Activated naive CD8-positive, alpha-beta T cell treated with anti-CD3 and anti-CD28 coated beads for 36 hours (primary cell): ENCODE data around the gene TTC32. TPM values are rescaled to one million over a fixed set of nuclear protein-coding genes. Genes with fewer than 3 reads are reported as not detected.
"Not testable (repeated sequence)": the region's sequence is repeated elsewhere in the genome, so short reads cannot be mapped to it uniquely, and the experiment has no call there.

ENCODE experiments used
- DNase-seq: peaks from one replicate; pipeline ENCODE4 v3.0.0; 2021
- H3K27ac Mint-ChIP-seq: one replicate; pipeline ENCODE4 v1.8.0; 2022; ENCODE audit warnings: mild to moderate bottlenecking, moderate library complexity, mixed read lengths
- H3K27me3 Mint-ChIP-seq: one replicate; pipeline ENCODE4 v1.8.0; 2022; ENCODE audit warnings: mild to moderate bottlenecking, mixed read lengths
- H3K36me3 Mint-ChIP-seq: one replicate; pipeline ENCODE4 v1.8.0; 2021; ENCODE audit warnings: mild to moderate bottlenecking, mixed read lengths
- H3K4me1 Mint-ChIP-seq: one replicate; pipeline ENCODE4 v1.8.0; 2021; ENCODE audit warnings: mixed read lengths
- H3K4me3 Mint-ChIP-seq: one replicate; pipeline ENCODE4 v1.8.0; 2022; ENCODE audit warnings: mild to moderate bottlenecking, moderate library complexity, mixed read lengths
- H3K9me3 Mint-ChIP-seq: one replicate; pipeline ENCODE4 v1.8.0; 2022; ENCODE audit warnings: mixed read lengths
- total RNA-seq, 2 experiments: library from RNA; stranded (reverse); gene quantifications; one replicate each; pipeline ENCODE4 v1.2.3, GENCODE V29; 2021

TTC32 gene
- 10 to 100 TPM; 14.9 to 15.3 TPM for total RNA-seq

DNA sequence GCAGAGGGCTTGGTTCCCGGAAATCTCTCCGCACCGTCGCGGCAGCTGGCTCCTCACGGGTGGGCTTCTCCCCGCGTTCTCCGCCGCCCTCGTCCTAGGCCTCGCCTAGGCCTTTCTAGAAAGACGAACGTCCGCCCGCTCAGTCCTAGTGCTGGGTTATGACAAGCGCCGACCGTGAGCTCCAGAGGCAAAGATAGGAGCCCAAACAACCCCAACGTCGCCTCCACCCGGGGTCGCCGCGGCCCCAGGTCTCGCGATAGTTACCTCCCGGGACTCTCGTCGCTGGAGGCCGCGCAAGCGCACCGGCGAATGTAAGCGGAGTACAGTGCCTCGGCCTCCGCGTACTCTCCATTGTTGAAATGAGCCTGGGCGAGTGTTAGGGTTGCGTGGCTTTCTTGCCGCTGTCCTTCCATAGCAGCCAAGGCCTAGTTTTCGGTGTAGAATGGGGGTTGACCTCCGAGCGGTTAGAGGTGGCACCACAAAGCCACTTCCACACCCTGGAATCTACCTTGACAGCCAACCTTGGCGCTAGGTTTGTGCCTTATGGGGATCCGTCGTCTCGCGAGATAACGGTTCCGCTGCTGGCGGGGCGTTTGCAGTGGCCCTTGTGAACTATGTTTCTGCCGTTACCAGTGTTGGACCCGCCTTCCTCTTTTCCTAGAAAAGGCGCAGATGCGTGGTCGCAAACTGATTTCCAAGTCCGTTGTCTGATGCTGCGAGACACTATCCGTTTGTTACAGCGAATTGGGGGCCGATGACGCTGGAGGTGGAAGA lies at the start of gene TTC32:
Gene TTC32 (minus strand): TSS at position 542 of the 774 bp plus-strand sequence. CDS start 129 bp downstream, at position 413.
- peaks cover 39% of the 10 kb centered on the region for H3K4me1 Mint-ChIP-seq

DNA sequence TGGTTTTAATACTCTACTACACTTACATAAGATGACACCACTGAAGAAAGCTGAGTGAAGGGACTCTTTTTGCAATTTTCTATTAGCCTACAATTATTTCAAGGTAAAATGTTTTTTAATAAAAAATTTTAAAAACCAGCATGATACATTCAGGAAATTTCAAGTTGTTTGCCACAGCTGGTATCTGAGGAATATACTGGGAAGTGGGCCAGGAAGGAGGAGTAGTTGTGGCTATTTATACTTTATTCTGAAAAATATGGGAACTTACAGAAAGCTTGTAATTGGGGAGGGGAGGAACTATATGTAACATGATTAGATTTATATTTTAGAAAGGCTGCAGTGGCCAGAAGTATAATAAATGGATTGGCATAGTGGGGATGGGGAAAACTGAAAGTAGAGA lies 47.3 kb upstream of the TTC32 start:
- no peak overlapping the region for H3K4me3 Mint-ChIP-seq
- H3K27ac Mint-ChIP-seq = no peak overlapping the region
- H3K4me1 Mint-ChIP-seq = no peaks in the 10 kb centered on the region
- no peaks in the 10 kb centered on the region for H3K9me3 Mint-ChIP-seq
- H3K36me3 Mint-ChIP-seq = peaks cover 16% of the 10 kb centered on the region
- H3K27me3 Mint-ChIP-seq = no peaks in the 10 kb centered on the region
- DNase-seq = no peak

More for the DNA sequence above, at the start of gene TTC32:
- Mint-ChIP-seq H3K27ac (peak within 1 kb of the TSS; percentile 83), H3K36me3 (peaks cover 11% of the 10 kb centered on the region), H3K27me3 (peaks cover 13% of the 10 kb centered on the region), H3K9me3 (peaks cover 7% of the 10 kb centered on the region), H3K4me3 (peak within 1 kb of the TSS; percentile 90)
- peak; percentile 92 for DNase-seq

DNA sequence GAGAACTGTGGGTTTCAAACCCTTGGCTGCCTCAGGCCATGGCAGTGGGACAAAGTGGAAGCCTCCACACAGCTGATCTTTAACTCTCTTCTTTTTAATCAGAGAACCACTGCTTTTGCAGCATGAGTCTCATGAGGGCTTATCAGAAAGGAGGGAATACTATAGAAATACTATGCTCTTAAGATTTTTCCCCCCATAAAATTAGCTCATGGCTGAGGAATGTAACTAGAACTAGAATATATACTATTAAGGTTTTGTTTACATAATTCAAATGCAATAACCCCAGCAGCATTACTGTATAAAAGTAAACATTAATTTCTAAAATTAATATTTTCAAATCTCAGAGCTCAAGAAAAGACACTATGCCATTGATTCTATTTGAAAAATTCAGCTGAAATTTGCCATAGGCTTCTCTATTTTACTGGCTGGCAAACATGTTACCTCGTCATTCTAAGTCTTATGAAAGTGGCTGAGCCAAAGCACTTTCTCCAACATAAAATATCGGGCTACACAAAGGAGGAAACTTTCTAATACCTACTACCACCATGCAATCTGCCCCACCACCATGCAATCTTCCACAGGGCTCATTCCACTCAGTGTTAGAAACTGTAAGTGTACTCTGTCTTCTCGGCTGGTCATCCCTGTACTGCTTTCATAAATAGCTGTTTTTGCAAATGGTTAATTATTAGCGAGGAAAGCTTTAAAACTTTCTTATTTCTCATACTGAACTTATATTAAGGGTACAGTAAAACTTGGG lies 45.6 kb upstream of the TTC32 start:
- DNase-seq = no peak
- H3K27ac Mint-ChIP-seq = no peak overlapping the region
- H3K4me3 Mint-ChIP-seq = no peak overlapping the region
- no peaks in the 10 kb centered on the region for H3K27me3 Mint-ChIP-seq
- H3K4me1 Mint-ChIP-seq = no peaks in the 10 kb centered on the region
- peaks cover 12% of the 10 kb centered on the region for H3K36me3 Mint-ChIP-seq
- H3K9me3 Mint-ChIP-seq = no peaks in the 10 kb centered on the region

DNA sequence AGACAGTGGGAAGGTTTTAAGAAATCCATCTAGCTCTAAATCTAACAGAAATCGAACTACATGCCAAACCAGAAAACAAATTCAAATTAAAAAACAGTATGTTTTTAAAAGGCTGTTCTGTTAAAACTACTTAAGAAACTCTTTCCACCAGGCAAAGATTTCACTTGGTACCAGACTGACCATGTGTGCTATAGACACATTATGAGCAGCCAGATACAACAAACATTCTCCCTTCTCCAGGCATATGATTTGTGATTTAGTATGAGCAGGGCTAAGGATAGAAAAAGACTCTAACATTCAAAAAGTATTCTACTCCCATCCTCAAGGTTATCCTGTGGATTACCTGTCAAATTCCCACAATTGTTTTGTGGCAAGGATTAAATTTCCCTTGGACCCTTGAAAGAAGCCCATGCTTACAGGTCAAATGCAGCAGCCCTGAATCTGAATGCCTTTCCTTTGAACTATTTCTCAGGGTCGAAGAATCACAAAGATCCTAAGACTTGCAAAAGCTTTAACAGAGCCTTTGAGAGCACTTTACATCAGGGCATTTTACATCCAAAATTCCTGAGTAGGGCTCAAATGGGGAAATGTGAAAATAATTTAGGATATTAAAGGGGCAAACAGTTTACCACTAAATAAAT lies 42.5 kb upstream of the TTC32 start:
- no peak for DNase-seq
- Mint-ChIP-seq H3K36me3 (peaks cover 11% of the 10 kb centered on the region), H3K4me1 (no peaks in the 10 kb centered on the region), H3K9me3 (no peaks in the 10 kb centered on the region), H3K27ac (no peak overlapping the region), H3K4me3 (no peak overlapping the region), H3K27me3 (no peaks in the 10 kb centered on the region)

DNA sequence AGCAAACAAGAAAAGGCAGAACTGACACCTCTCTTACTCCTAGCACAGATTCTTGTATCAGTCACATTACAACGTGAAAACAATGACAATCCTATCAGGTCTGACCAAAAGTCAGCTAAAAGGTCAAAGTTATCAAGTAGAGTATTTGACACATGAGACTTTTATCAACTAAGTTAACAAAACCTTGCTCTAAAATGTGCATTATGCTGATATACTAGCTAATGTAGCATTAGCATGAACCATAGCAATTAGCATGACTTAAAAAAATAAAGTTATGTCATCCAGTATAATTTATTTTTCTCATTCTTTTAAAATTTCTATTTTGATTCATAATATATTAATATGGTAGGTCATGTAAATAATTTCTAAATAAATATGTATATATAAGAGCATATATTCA lies 41.4 kb upstream of the TTC32 start:
- no peaks in the 10 kb centered on the region for H3K9me3 Mint-ChIP-seq

DNA sequence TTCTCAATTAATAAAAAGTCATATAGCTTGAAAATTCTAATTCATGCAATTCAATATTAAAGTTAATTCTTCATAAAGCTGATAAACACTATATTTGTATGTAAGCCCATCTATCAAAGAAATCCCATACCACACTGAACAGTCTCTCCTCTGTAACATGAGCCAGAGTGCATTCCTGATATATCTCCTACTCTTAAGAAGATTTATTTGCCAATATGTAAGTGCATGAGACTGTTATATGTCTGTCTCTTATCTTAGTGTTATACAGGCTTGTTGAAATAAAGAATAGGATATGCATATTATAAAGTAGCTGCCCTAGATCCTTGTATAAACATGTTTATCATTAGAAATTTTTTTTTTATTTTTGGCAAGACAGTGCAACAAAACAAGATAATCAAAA lies 40.4 kb upstream of the TTC32 start:
- H3K9me3 Mint-ChIP-seq = no peaks in the 10 kb centered on the region
- no peak overlapping the region for H3K4me3 Mint-ChIP-seq
- H3K27ac Mint-ChIP-seq = no peak overlapping the region
- peaks cover 12% of the 10 kb centered on the region for H3K36me3 Mint-ChIP-seq
- no peaks in the 10 kb centered on the region for H3K27me3 Mint-ChIP-seq
- no peak for DNase-seq
- no peaks in the 10 kb centered on the region for H3K4me1 Mint-ChIP-seq

More for the DNA sequence above, 41.4 kb upstream of the TTC32 start:
- H3K4me1 Mint-ChIP-seq = no peaks in the 10 kb centered on the region
- DNase-seq = no peak
- no peak overlapping the region for H3K4me3 Mint-ChIP-seq
- H3K27ac Mint-ChIP-seq = no peak overlapping the region
- H3K36me3 Mint-ChIP-seq = peaks cover 13% of the 10 kb centered on the region
- H3K27me3 Mint-ChIP-seq = no peaks in the 10 kb centered on the region

DNA sequence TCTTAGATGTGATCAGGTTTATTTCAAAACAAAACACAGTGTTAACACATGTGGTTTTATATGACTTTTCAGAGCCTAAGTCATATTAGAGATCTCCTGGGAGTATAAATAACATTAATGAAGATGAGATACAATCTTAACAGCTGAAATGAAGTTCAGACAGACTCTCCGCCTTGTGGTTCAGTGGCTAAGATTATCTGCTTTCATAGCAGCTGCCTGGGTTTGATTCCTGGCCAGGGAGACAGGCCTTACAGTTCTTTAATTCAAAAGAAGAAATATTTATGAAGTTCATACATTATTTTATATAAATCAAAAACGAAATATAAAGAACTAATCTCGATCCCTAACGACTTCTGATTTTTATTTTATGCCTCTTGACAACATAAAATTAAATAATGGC lies 35.2 kb upstream of the TTC32 start:
- no peak for DNase-seq
- no peaks in the 10 kb centered on the region for H3K4me1 Mint-ChIP-seq
- no peak overlapping the region for H3K4me3 Mint-ChIP-seq
- H3K9me3 Mint-ChIP-seq = no peaks in the 10 kb centered on the region
- no peaks in the 10 kb centered on the region for H3K27me3 Mint-ChIP-seq
- H3K27ac Mint-ChIP-seq = no peak overlapping the region
- peaks cover 20% of the 10 kb centered on the region for H3K36me3 Mint-ChIP-seq

DNA sequence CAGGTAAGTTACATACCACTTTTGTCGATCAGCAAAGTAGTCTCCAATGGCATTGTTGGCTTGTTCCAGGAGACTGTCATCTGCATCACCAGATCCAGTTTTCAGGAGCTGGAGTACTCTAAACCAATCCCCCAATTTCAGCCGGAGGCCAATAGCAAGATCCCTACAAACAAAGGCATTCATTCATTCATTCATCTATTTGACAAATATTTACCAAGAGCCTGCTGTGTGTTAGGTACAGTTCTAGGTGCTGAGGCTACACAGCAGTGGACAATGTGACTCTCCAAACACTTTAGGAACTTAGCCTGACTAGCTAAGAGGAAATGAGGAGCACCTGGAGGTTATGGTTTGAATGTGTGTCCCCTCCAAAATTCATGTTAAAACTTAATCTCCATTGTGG lies 34.4 kb upstream of the TTC32 start:
- Mint-ChIP-seq H3K27ac (no peak overlapping the region), H3K27me3 (no peaks in the 10 kb centered on the region), H3K4me1 (no peaks in the 10 kb centered on the region), H3K36me3 (peaks cover 21% of the 10 kb centered on the region), H3K4me3 (no peak overlapping the region), H3K9me3 (no peaks in the 10 kb centered on the region)
- DNase-seq = no peak

DNA sequence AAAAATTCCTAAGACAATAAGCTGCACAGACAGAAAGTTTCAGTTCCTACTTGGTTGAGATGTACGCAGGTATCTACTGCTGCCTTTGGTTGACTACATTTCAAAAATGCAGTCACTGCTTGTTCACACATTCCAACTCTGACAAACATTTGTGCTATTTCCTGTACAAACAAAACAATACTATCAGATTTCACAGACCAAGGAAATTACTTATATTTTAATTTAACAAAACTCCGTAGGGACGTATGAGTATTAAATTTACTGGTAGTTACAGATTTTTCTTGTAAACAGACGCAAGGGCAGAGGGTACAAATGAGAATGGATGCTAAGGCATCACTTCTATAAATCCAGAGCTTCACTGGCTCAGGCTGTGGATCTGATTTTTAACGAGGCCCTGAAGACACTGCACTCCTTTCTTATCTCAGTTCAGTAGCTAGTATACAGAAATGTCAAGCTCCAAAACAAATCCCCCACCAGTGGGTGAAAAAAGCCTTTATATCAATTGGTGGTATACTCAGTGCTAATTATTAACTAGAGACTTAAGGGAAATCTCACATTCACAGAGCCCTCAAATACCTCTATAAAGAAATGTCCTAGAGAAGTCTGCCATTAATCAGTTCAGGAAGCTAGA lies 31.7 kb upstream of the TTC32 start:
- Mint-ChIP-seq H3K36me3 (peaks cover 33% of the 10 kb centered on the region), H3K27ac (no peak overlapping the region), H3K9me3 (peaks cover 5% of the 10 kb centered on the region), H3K4me1 (no peaks in the 10 kb centered on the region), H3K4me3 (no peak overlapping the region), H3K27me3 (no peaks in the 10 kb centered on the region)
- DNase-seq = no peak

DNA sequence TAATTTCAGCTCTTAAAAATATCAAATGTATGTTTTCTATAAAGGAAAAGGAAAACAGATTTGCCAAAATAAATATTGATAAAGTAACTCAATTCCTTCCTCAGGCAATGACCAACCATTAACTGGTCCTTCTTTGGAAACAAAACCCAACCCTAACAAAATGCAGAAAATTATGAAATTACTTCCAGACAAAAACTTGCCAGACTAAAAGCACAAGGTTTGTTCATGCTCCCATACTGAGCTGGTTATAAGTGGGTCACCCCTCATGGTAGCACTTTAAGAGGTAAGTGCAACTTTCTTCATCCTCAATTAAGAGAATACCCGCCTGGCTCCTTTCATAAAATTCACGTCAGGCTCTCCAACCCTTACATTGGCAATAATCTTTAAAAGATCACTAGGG lies 31.1 kb upstream of the TTC32 start:
- no peak for DNase-seq
- no peak overlapping the region for H3K4me3 Mint-ChIP-seq
- H3K27me3 Mint-ChIP-seq = no peaks in the 10 kb centered on the region
- peaks cover 7% of the 10 kb centered on the region for H3K9me3 Mint-ChIP-seq
- no peaks in the 10 kb centered on the region for H3K4me1 Mint-ChIP-seq
- peaks cover 38% of the 10 kb centered on the region for H3K36me3 Mint-ChIP-seq
- H3K27ac Mint-ChIP-seq = no peak overlapping the region

DNA sequence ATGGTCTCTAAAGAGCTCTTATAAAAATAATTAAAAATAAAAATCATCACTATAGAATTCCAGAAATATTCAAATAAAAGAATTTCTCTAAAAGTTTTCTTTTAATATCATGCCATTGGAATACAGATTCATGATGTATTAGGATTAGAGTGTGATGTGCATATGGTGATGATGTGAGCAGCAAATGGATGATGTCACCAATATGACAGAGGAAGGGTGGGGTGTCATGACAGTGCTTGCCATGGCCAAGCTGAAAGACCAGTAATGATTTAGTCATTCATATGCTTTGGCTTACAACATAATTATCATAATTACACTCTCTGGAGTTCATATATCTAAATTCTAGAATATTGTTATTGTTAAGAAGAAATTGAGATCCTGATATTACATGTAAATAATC lies 27.4 kb upstream of the TTC32 start:
- Mint-ChIP-seq H3K27ac (no peak overlapping the region), H3K9me3 (peaks cover 19% of the 10 kb centered on the region), H3K36me3 (peaks cover 65% of the 10 kb centered on the region), H3K4me1 (no peaks in the 10 kb centered on the region), H3K27me3 (no peaks in the 10 kb centered on the region), H3K4me3 (no peak overlapping the region)
- DNase-seq = no peak

DNA sequence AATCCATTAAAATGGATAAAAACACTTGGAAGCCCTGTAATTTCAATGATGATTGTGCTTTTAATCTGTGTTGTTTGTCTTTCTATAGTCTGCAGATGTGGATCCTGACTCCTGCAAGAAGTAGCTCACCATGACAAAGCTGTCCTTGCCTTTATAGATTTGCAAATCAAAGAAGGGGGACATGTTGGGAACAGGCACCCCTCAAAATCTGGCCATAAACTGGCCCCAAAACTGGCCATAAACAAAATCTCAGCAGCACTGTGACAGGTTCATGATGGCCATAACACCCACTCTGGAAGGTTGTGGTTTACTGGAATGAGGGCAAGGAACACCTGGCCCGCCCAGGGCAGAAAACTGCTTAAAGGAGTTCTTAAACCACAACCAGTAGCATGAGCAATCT lies 26.0 kb upstream of the TTC32 start:
- not testable (repeated sequence) for H3K27me3 Mint-ChIP-seq, H3K27ac Mint-ChIP-seq, H3K4me1 Mint-ChIP-seq, H3K4me3 Mint-ChIP-seq, DNase-seq
- Mint-ChIP-seq H3K9me3 (peaks cover 19% of the 10 kb centered on the region), H3K36me3 (peaks cover 69% of the 10 kb centered on the region)

DNA sequence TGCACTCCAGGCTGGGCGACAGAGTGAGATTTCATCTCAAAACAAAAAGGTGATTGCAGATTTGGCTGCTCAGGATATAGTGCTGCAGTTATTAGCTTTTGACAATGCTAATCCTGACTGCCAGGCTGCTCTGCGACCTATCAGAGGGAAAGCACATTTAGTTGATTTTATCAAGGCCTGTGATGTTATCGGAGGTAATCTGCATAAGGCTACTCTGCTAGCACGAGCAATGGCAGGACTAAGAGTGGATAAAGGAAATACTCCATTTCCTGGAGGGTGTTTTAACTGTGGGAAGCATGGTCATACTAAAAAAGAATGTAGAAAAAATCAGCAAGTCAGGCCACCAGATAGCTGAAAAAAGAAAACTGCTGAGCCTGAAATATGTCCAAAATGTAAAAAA lies 22.7 kb upstream of the TTC32 start:
- peaks cover 19% of the 10 kb centered on the region for H3K9me3 Mint-ChIP-seq
- H3K4me1 Mint-ChIP-seq, DNase-seq, H3K27me3 Mint-ChIP-seq, H3K4me3 Mint-ChIP-seq, H3K27ac Mint-ChIP-seq: not testable (repeated sequence)
- peaks cover 77% of the 10 kb centered on the region for H3K36me3 Mint-ChIP-seq

DNA sequence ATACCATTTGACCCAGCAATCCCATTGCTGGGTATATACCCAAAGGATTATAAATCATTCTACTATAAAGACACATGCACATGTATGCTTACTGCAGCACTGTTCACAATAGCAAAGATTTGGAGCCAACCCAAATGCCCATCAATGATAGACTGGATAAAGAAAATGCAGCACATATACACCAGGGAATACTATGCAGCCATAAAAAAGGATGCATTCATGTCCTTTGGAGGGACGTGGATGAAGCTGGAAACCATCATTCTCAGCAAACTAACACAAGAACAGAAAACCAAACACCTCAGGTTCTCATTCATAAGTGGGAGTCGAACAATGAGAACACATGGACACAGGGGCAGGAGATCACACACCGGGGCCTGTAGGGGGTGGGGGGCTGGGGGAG lies 20.4 kb upstream of the TTC32 start:
- not testable (repeated sequence) for H3K27me3 Mint-ChIP-seq, H3K4me3 Mint-ChIP-seq, H3K4me1 Mint-ChIP-seq, H3K27ac Mint-ChIP-seq, DNase-seq
- Mint-ChIP-seq H3K9me3 (peaks cover 11% of the 10 kb centered on the region), H3K36me3 (peaks cover 73% of the 10 kb centered on the region)

DNA sequence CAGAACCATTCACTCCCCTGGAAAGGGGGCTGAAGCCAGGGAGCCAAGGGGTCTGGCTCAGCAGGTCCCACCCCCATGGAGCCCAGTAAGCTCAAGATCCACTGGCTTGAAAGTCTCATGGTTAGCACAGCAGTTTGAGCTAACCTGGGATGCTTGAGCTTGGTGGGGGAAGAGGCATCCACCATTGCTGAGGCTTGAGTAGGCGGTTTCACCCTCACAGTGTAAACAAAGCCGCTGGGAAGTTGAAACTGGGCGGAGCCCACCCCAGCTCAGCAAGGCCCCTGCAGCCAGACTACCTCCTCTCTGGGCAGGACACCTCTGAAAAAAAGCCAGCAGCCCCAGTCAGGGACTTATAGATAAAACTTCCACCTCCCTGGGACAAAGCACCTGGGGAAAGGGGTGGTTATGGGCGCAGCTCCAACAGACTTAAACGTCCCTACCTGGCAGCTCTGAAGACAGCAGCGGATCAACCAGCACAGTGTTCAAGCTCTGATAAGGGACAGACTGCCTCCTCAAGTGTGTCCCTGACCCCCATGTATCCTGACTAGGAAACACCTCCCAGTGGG lies 14.7 kb upstream of the TTC32 start:
- no peak overlapping the region for H3K4me3 Mint-ChIP-seq
- DNase-seq = no peak
- H3K9me3 Mint-ChIP-seq = no peaks in the 10 kb centered on the region
- H3K27ac Mint-ChIP-seq = no peak overlapping the region
- no peaks in the 10 kb centered on the region for H3K4me1 Mint-ChIP-seq
- no peaks in the 10 kb centered on the region for H3K27me3 Mint-ChIP-seq
- H3K36me3 Mint-ChIP-seq = peaks cover 41% of the 10 kb centered on the region
